B cell (primary cell): ENCODE results near the gene ZSCAN21. TPM values are rescaled to one million over a fixed set of nuclear protein-coding genes. Genes with fewer than 3 reads are reported as not detected.

ENCODE experiments used
- ATAC-seq: fragments of 200-7000 bp; cut with Tn5 transposase; one replicate; pipeline ENCODE4 v1.10.0; 2021; ENCODE audit warnings: low read depth, mild to moderate bottlenecking, moderate number of reproducible peaks, moderate library complexity
- CTCF ChIA-PET: fragments of 350-600 bp; sonication (Branson Sonifier 250); formaldehyde crosslinking; loops from one replicate; lab custom pipeline; 2021; ENCODE audit warnings: antibody characterized with exemption, inconsistent platforms; lab: Charles Lee
- POLR2A ChIA-PET: fragments of 350-600 bp; sonication (Branson Sonifier 250); formaldehyde crosslinking; loops from one replicate; lab custom pipeline; 2021; ENCODE audit warnings: antibody characterized with exemption; lab: Charles Lee
- DNase-seq: peaks from one replicate; pipeline ENCODE4 v3.0.0; 2013
- H2AFZ ChIP-seq: 2 replicates; pipeline ENCODE4 v1.6.1; 2012; ENCODE audit warnings: mild to moderate bottlenecking, low read depth, low read length; ENCODE audit not compliant: insufficient read depth, poor library complexity, severe bottlenecking
- H3K27ac ChIP-seq, 2 donors: 1 replicate in 1 of 2; 2 replicates in 1 of 2; pipeline ENCODE4 v1.5.1; 2012 to 2013; ENCODE audit warnings: low read length in 2 of 2, mild to moderate bottlenecking in 2 of 2, moderate library complexity in 1 of 2
- H3K27me3 ChIP-seq, 4 experiments: fragments of 200-600 bp in 1 of 4; sonication (generic) in 1 of 4; replicated peaks in 1 of 4; 1 replicate in 2 of 4; 2 replicates in 2 of 4; pipeline versions ENCODE4 v1.6.1 to v1.7.0; 2013 to 2016; ENCODE audit warnings: low read length in 3 of 4, mild to moderate bottlenecking in 2 of 4, mixed read lengths in 1 of 4, moderate library complexity in 1 of 4; ENCODE audit not compliant: insufficient read depth in 4 of 4, control insufficient read depth in 3 of 4; ENCODE audit errors: control extremely low read depth in 1 of 4
- H3K36me3 ChIP-seq, 2 experiments: replicated peaks in 1 of 2; 1 replicate in 1 of 2; 2 replicates in 1 of 2; pipeline versions ENCODE4 v1.6.1 to v1.7.1; 2013; ENCODE audit warnings: low read length in 1 of 2; ENCODE audit not compliant: insufficient read depth in 2 of 2, control insufficient read depth in 1 of 2; ENCODE audit errors: control extremely low read depth in 1 of 2, extremely low read depth in 1 of 2
- H3K4me1 ChIP-seq, 2 donors: fragments of 200-600 bp in 1 of 2; sonication (generic) in 1 of 2; 1 replicate in 1 of 2; 2 replicates in 1 of 2; pipeline versions ENCODE4 v1.5.1 to v1.6.1; 2013 to 2017; ENCODE audit warnings: low read length in 2 of 2; ENCODE audit not compliant: control insufficient read depth in 2 of 2, insufficient read depth in 2 of 2
- H3K4me2 ChIP-seq: replicated peaks from 2 replicates; pipeline ENCODE3; 2012; ENCODE audit warnings: mild to moderate bottlenecking, low read depth, low read length; ENCODE audit not compliant: poor library complexity, severe bottlenecking
- H3K4me3 ChIP-seq, 5 experiments: fragments of 200-600 bp in 1 of 5; sonication (generic) in 1 of 5; 1 replicate in 3 of 5; 2 replicates in 2 of 5; pipeline versions ENCODE4 v1.5.1 to v1.7.0; 2011 to 2016; ENCODE audit warnings: low read length in 4 of 5, mild to moderate bottlenecking in 4 of 5, low read depth in 2 of 5, control low read depth in 1 of 5, moderate library complexity in 1 of 5; ENCODE audit not compliant: insufficient read depth in 1 of 5; ENCODE audit errors: control extremely low read depth in 1 of 5, extremely low read depth in 1 of 5
- H3K79me2 ChIP-seq: fragments of 200-600 bp; sonication (generic); one replicate; pipeline ENCODE4 v1.6.0; 2016; ENCODE audit warnings: low read length; ENCODE audit not compliant: control insufficient read depth, insufficient read depth
- H3K9ac ChIP-seq: fragments of 200-600 bp; sonication (generic); 2 replicates; pipeline ENCODE4 v1.6.1; 2017; ENCODE audit warnings: mild to moderate bottlenecking, low read length, moderate library complexity
- H3K9me3 ChIP-seq, 3 donors: one replicate each; pipeline versions ENCODE4 v1.6.1 to v1.7.1; 2013; ENCODE audit warnings: low read length in 2 of 3; ENCODE audit not compliant: control insufficient read depth in 2 of 3, insufficient read depth in 1 of 3; ENCODE audit errors: control extremely low read depth in 1 of 3
- H4K20me1 ChIP-seq: 2 replicates; pipeline ENCODE4 v1.6.0; 2012; ENCODE audit warnings: mild to moderate bottlenecking, low read length; ENCODE audit not compliant: insufficient read depth, control insufficient read depth, poor library complexity, severe bottlenecking
- H3K27ac Mint-ChIP-seq: one replicate; pipeline ENCODE4 v1.8.0; 2021; ENCODE audit warnings: mixed read lengths
- H3K27me3 Mint-ChIP-seq: one replicate; pipeline ENCODE4 v1.8.0; 2021; ENCODE audit warnings: mixed read lengths
- H3K4me1 Mint-ChIP-seq: one replicate; pipeline ENCODE4 v1.8.0; 2021; ENCODE audit warnings: mixed read lengths
- H3K4me3 Mint-ChIP-seq: one replicate; pipeline ENCODE4 v1.8.0; 2021; ENCODE audit warnings: mixed read lengths
- H3K9me3 Mint-ChIP-seq: one replicate; pipeline ENCODE4 v1.8.0; 2022; ENCODE audit warnings: mixed read lengths; ENCODE audit not compliant: insufficient read depth
- CTCF ChIP-seq: fragments of 200-600 bp; IDR thresholded peaks from one replicate; pipeline ENCODE4 v1.8.0; 2022; ENCODE audit warnings: antibody characterized with exemption, mild to moderate bottlenecking
- EZH2 ChIP-seq: IDR thresholded peaks from 2 replicates; pipeline ENCODE4 v1.6.1; 2012; ENCODE audit warnings: borderline replicate concordance, low read depth, mild to moderate bottlenecking, moderate library complexity, low read length; ENCODE audit not compliant: insufficient read depth, poor library complexity, severe bottlenecking
- WGBS: methylation state at CpG from one replicate; pipeline ENCODE4 v1.1.5; 2013; ENCODE audit warnings: missing lambda C conversion rate; ENCODE audit not compliant: insufficient coverage; 5-methylcytosine and 5-hydroxymethylcytosine counted together
- intact Hi-C: fragments of 100-400 bp; cut with micrococcal nuclease; formaldehyde crosslinking; loops from one replicate; pipeline ENCODE4 v1.10.0; 2022
- polyA plus RNA-seq: library from polyadenylated mRNA; depleted of rRNA; stranded (reverse); fragments of >200 nt; gene quantifications from 2 replicates; pipeline ENCODE4 v1.2.3, GENCODE V29; 2012
- total RNA-seq, 2 donors: library from RNA; stranded (reverse); fragments of 120-200 nt in 1 of 2; gene quantifications; 1 replicate in 1 of 2; 2 replicates in 1 of 2; pipeline versions ENCODE4 v1.2.3 to v1.2.4, GENCODE V29; 2013 to 2022

Gene ZSCAN21
- total and polyA plus RNA-seq, 2 donors (not counting 1 experiment from before 2014, with no cell fraction given): 6.7 to 13.2 TPM

GRCh38 chr7:100102950-100103840 lies 53.6 kb downstream of the ZSCAN21 start:
- POLR2A ChIA-PET: no interaction called here
- H3K4me2 ChIP-seq: no peak overlapping the region
- no peaks in the 10 kb centered on the region for H3K27me3 ChIP-seq
- H3K27ac Mint-ChIP-seq: no peak overlapping the region
- H3K9me3 ChIP-seq: no peaks in the 10 kb centered on the region
- H3K9ac ChIP-seq: no peak overlapping the region
- CTCF ChIA-PET: interaction anchor here (0.7 to 5.3 kb wide), 4 partner anchors 13 to 28 kb away, joined by 3 to 43 read pairs (median 16); partner anchors contain the start of genes CNPY4 and MBLAC1
- peaks cover 25% of the 10 kb centered on the region for H3K79me2 ChIP-seq
- H3K36me3 ChIP-seq: peaks cover under 1 to 29% of the 10 kb centered on the region in 2 experiments
- no peak overlapping the region for H3K4me3 ChIP-seq
- peaks cover 30% of the 10 kb centered on the region for H3K4me1 Mint-ChIP-seq
- intact Hi-C loops: no loop called here
- no peak for TF ChIP-seq CTCF
- no peak for TF ChIP-seq EZH2
- H2AFZ ChIP-seq: no peak overlapping the region
- DNase-seq (no peak), ATAC-seq (no peak)
- no peaks in the 10 kb centered on the region for H3K27me3 Mint-ChIP-seq
- H3K9me3 Mint-ChIP-seq: no peaks in the 10 kb centered on the region
- peaks cover 10% of the 10 kb centered on the region for H4K20me1 ChIP-seq
- H3K4me1 ChIP-seq: peaks cover 13 to 24% of the 10 kb centered on the region in 2 donors
- H3K4me3 Mint-ChIP-seq: peak overlapping the region; percentile 83
- H3K27ac ChIP-seq: no peak overlapping the region
- 96% methylated on average over 15 of the region's 17 CpGs for WGBS

DNA sequence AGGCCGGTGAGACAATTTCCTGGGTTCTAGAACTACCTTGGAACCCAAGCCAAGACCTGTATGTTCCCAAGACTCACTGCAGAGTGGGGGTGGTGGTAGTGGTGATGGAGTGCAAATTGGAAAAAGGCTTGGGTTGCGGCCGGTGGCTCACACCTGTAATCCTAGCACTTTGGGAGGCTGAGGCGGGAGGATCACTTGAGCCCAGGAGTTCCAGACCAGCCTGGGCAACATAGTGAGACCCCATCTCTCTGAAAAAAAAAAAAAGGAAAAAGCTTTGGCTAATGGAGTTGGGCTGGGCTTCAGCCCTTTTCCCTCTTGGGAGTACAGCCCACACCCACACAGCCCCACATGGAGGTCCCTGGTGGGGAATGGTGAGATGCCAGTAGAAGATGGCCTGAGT lies 56.0 kb downstream of the ZSCAN21 start:
- Histone ChIP-seq H2AFZ (no peak overlapping the region), H3K79me2 (peaks cover 4% of the 10 kb centered on the region), H3K4me3 (no peak overlapping the region), H3K27me3 (no peaks in the 10 kb centered on the region), H3K4me1 (peaks cover 4 to 9% of the 10 kb centered on the region in 2 donors), H3K27ac (no peak overlapping the region), H3K4me2 (no peak overlapping the region), H3K9ac (no peak overlapping the region), H3K9me3 (no peaks in the 10 kb centered on the region), H3K36me3 (peaks cover 0 to 26% of the 10 kb centered on the region in 2 experiments), H4K20me1 (no peaks in the 10 kb centered on the region)
- no peak overlapping the region for H3K4me3 Mint-ChIP-seq
- ChIA-PET POLR2A (interaction anchor here (0.7 kb wide), 1 partner anchor 8 kb away, joined by 3 read pairs; no protein-coding TSS in a partner anchor), CTCF (no interaction called here)
- intact Hi-C loops: no loop called here
- no peak for DNase-seq
- no CpG with 5 or more reads among the region's 4 CpGs for WGBS
- H3K4me1 Mint-ChIP-seq: peaks cover 10% of the 10 kb centered on the region
- H3K9me3 Mint-ChIP-seq: no peaks in the 10 kb centered on the region
- no peak overlapping the region for H3K27ac Mint-ChIP-seq
- ATAC-seq: no peak
- no peak for TF ChIP-seq CTCF
- TF ChIP-seq EZH2: no peak
- no peaks in the 10 kb centered on the region for H3K27me3 Mint-ChIP-seq
